ENCODE results near the gene SPATA12.

GRCh38 chr3:57093489-57093888 lies 33.0 kb downstream of the SPATA12 start:
- no peak for TF ChIP-seq TAF1 (conservative IDR thresholded peaks at IDR 0.05)
- TF ChIP-seq CTCF (IDR thresholded peaks at IDR 0.05; ENCODE audit: low read depth, low read length, missing input control), result no peak

Measured in liver (tissue), 3 donors.